Endothelial cell of umbilical vein (primary cell): ENCODE data around the gene NFE2L1. TPM values are rescaled to one million over a fixed set of nuclear protein-coding genes. Genes with fewer than 3 reads are reported as not detected.

Experiments
- BruUV-seq: library from RNA; stranded (reverse); fragments of 400-500 nt; replicated peaks from 2 replicates; lab custom pipeline; 2021; lab: Mats Ljungman, UMichigan
- CTCF ChIA-PET: fragments of 300-600, 350-600 bp; sonication (Branson Sonifier 250); formaldehyde crosslinking; loops from one replicate; lab custom pipeline; 2021; ENCODE audit warnings: antibody characterized with exemption, inconsistent platforms; lab: Charles Lee
- POLR2A ChIA-PET: fragments of 300-600, 350-600 bp; sonication (Branson Sonifier 250); formaldehyde crosslinking; loops from one replicate; lab custom pipeline; 2021; ENCODE audit warnings: antibody characterized with exemption, inconsistent platforms; lab: Charles Lee
- DNase-seq: peaks from one replicate; pipeline ENCODE4 v3.0.0-alpha.2; 2011; ENCODE audit warnings: low read depth, low spot score
- FAIRE-seq: peaks from 2 replicates; lab custom pipeline; 2011; peaks lifted over from hg19 to GRCh38; lab: Jason Lieb, UNC
- H2AFZ ChIP-seq: 2 replicates; pipeline ENCODE4 v1.6.0; 2012; ENCODE audit warnings: low read depth, low read length, control low read depth, inconsistent platforms
- H3K27ac ChIP-seq: 2 replicates; pipeline ENCODE4 v1.5.1; 2011; ENCODE audit warnings: low read depth, mild to moderate bottlenecking, control low read depth, low read length, moderate library complexity; ENCODE audit not compliant: insufficient read depth
- H3K27me3 ChIP-seq, 2 experiments: 2 replicates each; pipeline versions ENCODE4 v1.6.0 to v1.6.1; 2011; ENCODE audit warnings: low read length in 2 of 2, mixed read lengths in 1 of 2; ENCODE audit not compliant: control insufficient read depth in 2 of 2, insufficient read depth in 2 of 2
- H3K36me3 ChIP-seq, 2 experiments: 2 replicates in 1 of 2; 3 replicates in 1 of 2; pipeline ENCODE4 v1.5.1; 2011; ENCODE audit warnings: low read length in 2 of 2, mild to moderate bottlenecking in 1 of 2, moderate library complexity in 1 of 2; ENCODE audit not compliant: control insufficient read depth in 2 of 2, insufficient read depth in 2 of 2; ENCODE audit errors: extremely low read depth in 1 of 2
- H3K4me1 ChIP-seq: 3 replicates; pipeline ENCODE4 v1.5.1; 2011; ENCODE audit warnings: mild to moderate bottlenecking, low read length; ENCODE audit not compliant: control insufficient read depth, insufficient read depth; ENCODE audit errors: extremely low read depth
- H3K4me2 ChIP-seq: 2 replicates; pipeline ENCODE4 v1.6.1; 2011; ENCODE audit warnings: low read length, control low read depth, mixed read lengths; ENCODE audit not compliant: insufficient read depth
- H3K4me3 ChIP-seq, 3 experiments: fragments of 200-600 bp in 1 of 3; sonication (generic), shearing (Covaris generic) in 1 of 3; replicated peaks in 1 of 3; 2 replicates each; pipeline ENCODE4 v1.5.1; 2011 to 2016; ENCODE audit warnings: control low read depth in 3 of 3, low read length in 3 of 3, mild to moderate bottlenecking in 2 of 3, inconsistent platforms in 1 of 3, low read depth in 1 of 3, moderate library complexity in 1 of 3; ENCODE audit not compliant: insufficient read depth in 1 of 3
- H3K79me2 ChIP-seq: 2 replicates; pipeline ENCODE4 v1.6.0; 2012; ENCODE audit warnings: low read length, inconsistent platforms; ENCODE audit not compliant: control insufficient read depth, insufficient read depth
- H3K9ac ChIP-seq: replicated peaks from 2 replicates; pipeline ENCODE3; 2011; ENCODE audit warnings: low read length, control low read depth; ENCODE audit not compliant: insufficient read depth; ENCODE audit errors: extremely low read depth
- H3K9me1 ChIP-seq: replicated peaks from 3 replicates; pipeline ENCODE4 v1.6.0; 2011; ENCODE audit warnings: mild to moderate bottlenecking, low read length; ENCODE audit not compliant: control insufficient read depth, insufficient read depth; ENCODE audit errors: extremely low read depth
- H3K9me3 ChIP-seq: replicated peaks from 2 replicates; pipeline ENCODE4 v1.5.1; 2012; ENCODE audit warnings: low read length, inconsistent platforms; ENCODE audit not compliant: control insufficient read depth, insufficient read depth
- H4K20me1 ChIP-seq: replicated peaks from 2 replicates; pipeline ENCODE3; 2011; ENCODE audit warnings: mild to moderate bottlenecking, low read length; ENCODE audit not compliant: control insufficient read depth, insufficient read depth; ENCODE audit errors: extremely low read depth
- EZH2 ChIP-seq: IDR thresholded peaks from 2 replicates; pipeline ENCODE4 v1.6.1; 2012; ENCODE audit warnings: borderline replicate concordance, low read depth, mild to moderate bottlenecking, moderate library complexity, low read length, inconsistent platforms; ENCODE audit not compliant: severe bottlenecking
- FOS ChIP-seq: IDR thresholded peaks from 2 replicates; pipeline ENCODE4 v1.6.1; 2011; ENCODE audit warnings: mild to moderate bottlenecking, low read length, moderate library complexity, borderline replicate concordance; ENCODE audit not compliant: insufficient read depth
- JUN ChIP-seq: IDR thresholded peaks from 2 replicates; pipeline ENCODE4 v1.6.1; 2011; ENCODE audit warnings: borderline replicate concordance, low read depth; ENCODE audit not compliant: insufficient read length, insufficient read depth
- MYC ChIP-seq: IDR thresholded peaks from one replicate; pipeline ENCODE4 v1.6.1; 2011; ENCODE audit warnings: mild to moderate bottlenecking, low read depth, low read length
- POLR2AphosphoS5 ChIP-seq: IDR thresholded peaks from 2 replicates; pipeline ENCODE4 v1.6.1; 2012; ENCODE audit warnings: low read depth, mild to moderate bottlenecking, control low read depth, low read length, moderate library complexity; ENCODE audit not compliant: insufficient read depth
- dilution Hi-C: fragments of 300-500 bp; cut with MboI; formaldehyde crosslinking; loops from one replicate; pipeline ENCODE4 v1.15.0; 2019; ENCODE audit warnings: low sequenced_read_pairs; ENCODE audit not compliant: extremely low pct_ligation_motif_present
- intact Hi-C: fragments of 100-400 bp; cut with micrococcal nuclease; formaldehyde crosslinking; loops from one replicate; pipeline ENCODE4 v1.10.0; 2022
- polyA plus RNA-seq, 4 experiments: library from polyadenylated mRNA; depleted of rRNA in 3 of 4; stranded (reverse) in 3 of 4; unstranded in 1 of 4; fragments of >200 nt; gene quantifications; 2 replicates each; pipeline versions ENCODE4 v1.2.1 to v1.2.3, GENCODE V29; 2011 to 2012; ENCODE audit warnings: missing spikeins in 1 of 4
- total RNA-seq: library from RNA; stranded (reverse); gene quantifications from 2 replicates; pipeline ENCODE4 v1.2.3, GENCODE V29; 2021
- TF ChIP-seq, protein P1 (sequence below), 2 donors: IDR thresholded peaks; 1 replicate in 1 of 2; 2 replicates in 1 of 2; pipeline ENCODE4 v1.5.1; 2011; ENCODE audit warnings: low read length in 2 of 2, mild to moderate bottlenecking in 2 of 2, moderate library complexity in 2 of 2, control low read depth in 1 of 2, inconsistent platforms in 1 of 2, low read depth in 1 of 2; ENCODE audit not compliant: insufficient read depth in 1 of 2; ENCODE audit errors: extremely low read depth in 1 of 2

NFE2L1 gene
- total and polyA plus RNA-seq, 2 donors (not counting 3 experiments of a cell fraction or from before 2014, with no cell fraction given), result 187 to 236 TPM

- FAIRE-seq (no peak), DNase-seq (no peak)
- peak overlapping the region; percentile 5 for H3K4me2 ChIP-seq
- no peak overlapping the region for H3K9ac ChIP-seq
- H3K9me3 ChIP-seq, result no peaks in the 10 kb centered on the region
- H3K79me2 ChIP-seq, result no peaks in the 10 kb centered on the region
- ChIA-PET POLR2A (interaction anchor here (1.7 kb wide), 1 partner anchor 12 kb away, joined by 4 read pairs; the partner anchor contains the start of gene NFE2L1), CTCF (interaction anchor here (0.8 to 3.0 kb wide), 11 partner anchors 10 to 49 kb away, joined by 3 to 34 read pairs (median 5); no protein-coding TSS in a partner anchor)
- peaks cover 7% of the 10 kb centered on the region for H3K4me1 ChIP-seq
- H3K27ac ChIP-seq, result no peak overlapping the region
- H3K4me3 ChIP-seq, result peak overlapping the region in 1 of 3 experiments; percentile 52
- no peaks in the 10 kb centered on the region for H3K36me3 ChIP-seq
- no peaks in the 10 kb centered on the region for H3K27me3 ChIP-seq
- H2AFZ ChIP-seq, result peak overlapping the region; percentile 98
- no peaks in the 10 kb centered on the region for H3K9me1 ChIP-seq
- intact Hi-C loops (loop anchor here (1.0 kb wide), 1 partner anchor 14 kb away; no protein-coding TSS in a partner anchor), dilution Hi-C loops (no loop called here)
- TSS peak; percentile 17 for BruUV-seq
- no peaks in the 10 kb centered on the region for H4K20me1 ChIP-seq
- TF ChIP-seq POLR2AphosphoS5 (no peak), MYC (no peak), EZH2 (no peak), JUN (no peak)
Measured at GRCh38 chr17:48036693-48037035, 11.5 kb upstream of the NFE2L1 start.

- TF ChIP-seq MYC, result no peak
- TF ChIP-seq FOS, result no peak
- TF ChIP-seq, protein P1, sequence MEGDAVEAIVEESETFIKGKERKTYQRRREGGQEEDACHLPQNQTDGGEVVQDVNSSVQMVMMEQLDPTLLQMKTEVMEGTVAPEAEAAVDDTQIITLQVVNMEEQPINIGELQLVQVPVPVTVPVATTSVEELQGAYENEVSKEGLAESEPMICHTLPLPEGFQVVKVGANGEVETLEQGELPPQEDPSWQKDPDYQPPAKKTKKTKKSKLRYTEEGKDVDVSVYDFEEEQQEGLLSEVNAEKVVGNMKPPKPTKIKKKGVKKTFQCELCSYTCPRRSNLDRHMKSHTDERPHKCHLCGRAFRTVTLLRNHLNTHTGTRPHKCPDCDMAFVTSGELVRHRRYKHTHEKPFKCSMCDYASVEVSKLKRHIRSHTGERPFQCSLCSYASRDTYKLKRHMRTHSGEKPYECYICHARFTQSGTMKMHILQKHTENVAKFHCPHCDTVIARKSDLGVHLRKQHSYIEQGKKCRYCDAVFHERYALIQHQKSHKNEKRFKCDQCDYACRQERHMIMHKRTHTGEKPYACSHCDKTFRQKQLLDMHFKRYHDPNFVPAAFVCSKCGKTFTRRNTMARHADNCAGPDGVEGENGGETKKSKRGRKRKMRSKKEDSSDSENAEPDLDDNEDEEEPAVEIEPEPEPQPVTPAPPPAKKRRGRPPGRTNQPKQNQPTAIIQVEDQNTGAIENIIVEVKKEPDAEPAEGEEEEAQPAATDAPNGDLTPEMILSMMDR (IDR thresholded peaks at IDR 0.05; ENCODE audit: extremely low read depth in 1 of 2, insufficient read depth in 1 of 2, low read depth in 1 of 2, low read length in 2 of 2), result peak; percentile 48 to 72
- Histone ChIP-seq H3K9ac (peak within 1 kb of the TSS; percentile 75), H3K27ac (peak within 1 kb of the TSS; percentile 4), H3K4me1 (peaks cover 7% of the 10 kb centered on the region), H3K79me2 (no peaks in the 10 kb centered on the region), H3K4me2 (peak within 1 kb of the TSS; percentile 82), H3K36me3 (no peaks in the 10 kb centered on the region), H2AFZ (peak within 1 kb of the TSS; percentile 98), H3K9me1 (no peaks in the 10 kb centered on the region), H4K20me1 (no peaks in the 10 kb centered on the region), H3K27me3 (no peaks in the 10 kb centered on the region), H3K4me3 (peak within 1 kb of the TSS; percentile 52 to 60 (median 57)), H3K9me3 (no peaks in the 10 kb centered on the region)
- DNase-seq (peak; percentile 51), FAIRE-seq (peak; percentile 57)
- intact Hi-C loops (loop anchor here (1.0 kb wide), 1 partner anchor 13 kb away; no protein-coding TSS in a partner anchor), dilution Hi-C loops (no loop called here)
- BruUV-seq, result no TSS peak
- POLR2A ChIA-PET, result interaction anchor here (1.7 kb wide), 1 partner anchor 11 kb away, joined by 4 read pairs; the partner anchor contains the start of gene NFE2L1
- CTCF ChIA-PET, result interaction anchor here (0.5 to 3.0 kb wide), 12 partner anchors 9 to 49 kb away, joined by 3 to 34 read pairs (median 4); no protein-coding TSS in a partner anchor
Measured at GRCh38 chr17:48037036-48037837, 10.9 kb upstream of the NFE2L1 start, which contains the start of gene COPZ2. Gene COPZ2 (minus strand): TSS chr17:48037797. CDS start chr17:48037777, 20 bp downstream.
